OCI-LY1 (cell line): ENCODE data around the gene METTL8.
A peak's percentile ranks its signal among the peaks of the same experiment; 100 is the strongest.

Experiments used
- H2AFZ ChIP-seq: fragments of 200-600 bp; sonication (generic), shearing (Covaris generic); 2 replicates; pipeline ENCODE4 v1.6.0; 2014; ENCODE audit warnings: antibody characterized with exemption, mild to moderate bottlenecking, low read length
- H3F3A ChIP-seq: fragments of 200-600 bp; sonication (generic), shearing (Covaris generic); 2 replicates; pipeline ENCODE4 v1.6.0; 2014; ENCODE audit warnings: mild to moderate bottlenecking, antibody characterized with exemption, low read length, moderate library complexity; ENCODE audit not compliant: insufficient read depth
- H3K27ac ChIP-seq: fragments of 200-600 bp; sonication (generic); 2 replicates; pipeline ENCODE4 v1.5.1; 2014; ENCODE audit warnings: low read length, mixed run types, mild to moderate bottlenecking, low read depth; ENCODE audit not compliant: poor library complexity, severe bottlenecking
- H3K27me3 ChIP-seq: fragments of 200-600 bp; sonication (generic); 2 replicates; pipeline ENCODE4 v1.6.0; 2014; ENCODE audit warnings: antibody characterized with exemption, mild to moderate bottlenecking, low read length, moderate library complexity; ENCODE audit not compliant: insufficient read depth
- H3K36me3 ChIP-seq: fragments of 200-600 bp; sonication (generic); 2 replicates; pipeline ENCODE4 v1.6.1; 2014; ENCODE audit warnings: mild to moderate bottlenecking, antibody characterized with exemption, low read length, moderate library complexity, mixed read lengths; ENCODE audit not compliant: insufficient read depth
- H3K4me1 ChIP-seq: fragments of 200-600 bp; sonication (generic); 2 replicates; pipeline ENCODE4 v1.5.1; 2014; ENCODE audit warnings: mild to moderate bottlenecking, low read length, moderate library complexity; ENCODE audit not compliant: insufficient read depth, severe bottlenecking
- H3K4me2 ChIP-seq: fragments of 200-600 bp; sonication (generic), shearing (Covaris generic); 2 replicates; pipeline ENCODE4 v1.6.1; 2014; ENCODE audit warnings: low read length
- H3K4me3 ChIP-seq: fragments of 200-600 bp; sonication (generic); 2 replicates; pipeline ENCODE4 v1.5.1; 2014; ENCODE audit warnings: low read length, low read depth, mild to moderate bottlenecking, mixed read lengths; ENCODE audit not compliant: poor library complexity, severe bottlenecking
- H3K79me2 ChIP-seq: fragments of 200-600 bp; shearing (Covaris generic); 2 replicates; pipeline ENCODE4 v1.6.1; 2016; ENCODE audit warnings: mixed run types, low read length, mixed read lengths; ENCODE audit not compliant: insufficient read depth
- H3K9ac ChIP-seq: fragments of 200-600 bp; sonication (generic), shearing (Covaris generic); 2 replicates; pipeline ENCODE4 v1.6.1; 2014; ENCODE audit warnings: mild to moderate bottlenecking, low read length, mixed read lengths
- H3K9me2 ChIP-seq: fragments of 200-600 bp; sonication (generic), shearing (Covaris generic); 2 replicates; pipeline ENCODE4 v1.6.1; 2014; ENCODE audit warnings: low read depth, mild to moderate bottlenecking, low read length, mixed read lengths
- H3K9me3 ChIP-seq: fragments of 200-600 bp; shearing (Covaris generic); 2 replicates; pipeline ENCODE4 v1.6.1; 2014; ENCODE audit warnings: low read length, mixed read lengths
- H4K20me1 ChIP-seq: fragments of 200-600 bp; sonication (generic), shearing (Covaris generic); 2 replicates; pipeline ENCODE4 v1.6.0; 2016; ENCODE audit warnings: mild to moderate bottlenecking, low read length; ENCODE audit not compliant: insufficient read depth
- EZH2 ChIP-seq: fragments of 200-600 bp; sonication (generic), shearing (Covaris generic); IDR thresholded peaks from 2 replicates; pipeline ENCODE4 v1.8.0; 2017; ENCODE audit warnings: borderline replicate concordance, mixed run types, mild to moderate bottlenecking, antibody characterized with exemption, low read length, moderate library complexity, mixed read lengths
- TF ChIP-seq, protein P1 (sequence below): fragments of 200-600 bp; sonication (generic), shearing (Covaris generic); IDR thresholded peaks from 2 replicates; pipeline ENCODE4 v1.5.1; 2017; ENCODE audit warnings: mild to moderate bottlenecking, antibody characterized with exemption, low read length, moderate library complexity, mixed read lengths

METTL8 gene

DNA sequence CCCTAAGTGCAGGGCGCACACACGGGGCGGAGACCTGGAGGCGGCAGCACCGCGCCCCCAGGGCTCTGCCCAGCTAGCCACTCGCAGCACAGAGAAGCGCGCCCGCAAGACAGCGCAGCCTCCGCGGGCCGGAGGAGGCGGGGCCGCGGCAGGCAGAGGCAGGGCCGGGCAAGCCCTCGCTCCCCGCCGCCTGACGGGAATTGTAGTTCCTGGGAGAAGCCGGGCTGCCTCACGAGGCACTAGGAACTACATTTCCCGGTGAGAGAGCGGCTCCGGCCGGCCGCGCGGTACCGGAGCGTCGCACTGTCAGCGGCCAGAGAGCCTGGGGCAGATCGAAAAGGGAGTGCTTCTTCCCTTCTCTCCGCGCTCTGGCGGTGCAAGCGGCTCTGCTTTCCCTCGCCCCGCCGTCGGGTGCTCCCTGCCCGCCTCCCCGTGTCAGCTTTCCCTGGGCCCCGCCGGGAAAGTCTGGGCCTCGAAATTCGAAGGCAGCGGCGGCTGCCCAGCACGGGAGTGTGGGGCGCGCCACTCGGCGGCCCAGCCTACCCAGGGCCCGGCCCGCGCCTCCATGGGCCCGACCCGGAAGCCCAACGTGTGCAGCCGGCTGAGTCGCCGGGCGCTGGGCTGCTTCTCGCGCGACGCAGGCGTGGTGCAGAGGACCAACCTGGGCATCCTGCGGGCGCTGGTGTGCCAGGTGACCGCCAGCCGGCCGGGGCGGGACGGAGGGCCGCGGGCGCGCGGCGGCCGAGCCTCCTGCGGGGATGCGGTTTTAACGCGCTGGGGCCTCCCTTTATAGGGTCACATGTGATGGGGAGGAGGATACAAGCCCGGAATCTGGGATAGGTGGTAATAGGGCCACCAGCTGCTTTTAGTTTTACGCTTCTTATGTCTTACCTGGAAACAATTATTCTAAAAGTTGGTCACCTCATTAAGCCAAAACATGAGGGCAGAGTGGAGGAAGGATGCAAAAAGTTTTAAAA, 511 bp upstream of the METTL8 start, which contains the start of gene DCAF17:
TSS of gene DCAF17 (plus strand) at position 214 of the 977 bp plus-strand sequence. CDS start at position 566, 352 bp downstream.
- TF ChIP-seq, protein P1, sequence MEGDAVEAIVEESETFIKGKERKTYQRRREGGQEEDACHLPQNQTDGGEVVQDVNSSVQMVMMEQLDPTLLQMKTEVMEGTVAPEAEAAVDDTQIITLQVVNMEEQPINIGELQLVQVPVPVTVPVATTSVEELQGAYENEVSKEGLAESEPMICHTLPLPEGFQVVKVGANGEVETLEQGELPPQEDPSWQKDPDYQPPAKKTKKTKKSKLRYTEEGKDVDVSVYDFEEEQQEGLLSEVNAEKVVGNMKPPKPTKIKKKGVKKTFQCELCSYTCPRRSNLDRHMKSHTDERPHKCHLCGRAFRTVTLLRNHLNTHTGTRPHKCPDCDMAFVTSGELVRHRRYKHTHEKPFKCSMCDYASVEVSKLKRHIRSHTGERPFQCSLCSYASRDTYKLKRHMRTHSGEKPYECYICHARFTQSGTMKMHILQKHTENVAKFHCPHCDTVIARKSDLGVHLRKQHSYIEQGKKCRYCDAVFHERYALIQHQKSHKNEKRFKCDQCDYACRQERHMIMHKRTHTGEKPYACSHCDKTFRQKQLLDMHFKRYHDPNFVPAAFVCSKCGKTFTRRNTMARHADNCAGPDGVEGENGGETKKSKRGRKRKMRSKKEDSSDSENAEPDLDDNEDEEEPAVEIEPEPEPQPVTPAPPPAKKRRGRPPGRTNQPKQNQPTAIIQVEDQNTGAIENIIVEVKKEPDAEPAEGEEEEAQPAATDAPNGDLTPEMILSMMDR: no peak
- TF ChIP-seq EZH2: no peak
- H3K79me2 ChIP-seq: peaks cover 16% of the 10 kb centered on the region
- no peaks in the 10 kb centered on the region for H3K27me3 ChIP-seq

DNA sequence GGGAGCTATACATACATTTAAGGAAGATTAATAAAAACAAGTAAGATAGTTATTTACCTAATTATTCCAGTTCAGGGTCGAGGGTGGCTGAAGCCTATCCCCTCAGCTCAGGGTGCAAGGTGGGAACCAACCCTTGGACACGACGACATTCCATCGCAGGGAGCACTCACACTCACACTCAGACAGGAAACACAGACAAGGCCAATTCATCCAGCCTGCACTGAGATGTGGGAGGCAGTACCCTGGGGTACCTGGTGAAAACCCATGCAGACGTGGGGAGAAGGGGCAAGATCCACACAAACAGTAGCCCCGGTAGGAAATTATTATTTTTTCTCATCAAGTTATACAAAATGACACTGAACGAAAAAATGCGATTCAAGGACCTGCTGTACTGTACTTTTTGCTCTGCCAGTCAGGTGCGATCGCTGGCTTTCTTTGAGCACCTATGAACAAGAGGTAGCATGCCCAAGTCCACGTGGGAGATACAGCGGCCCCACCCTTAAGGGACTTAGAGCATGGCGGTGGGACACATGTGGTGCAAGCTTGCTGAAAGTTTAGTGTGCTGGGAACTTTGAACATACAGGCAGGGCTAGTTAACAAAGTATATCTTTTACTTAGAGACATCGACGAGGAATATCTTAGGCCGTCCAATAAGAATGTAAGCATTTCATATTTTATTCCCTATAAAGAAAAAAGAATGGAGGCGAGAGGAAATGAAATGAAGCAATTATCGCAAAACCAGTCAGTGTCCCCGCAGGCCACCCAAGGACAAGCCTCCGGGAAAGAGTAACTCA, 624 bp downstream of the METTL8 start:
- Histone ChIP-seq H3F3A (0 out of 2 replicates have a peak, but pooled peaks cover 1% of the 10 kb centered on the region), H4K20me1 (no peaks in the 10 kb centered on the region), H2AFZ (no peak overlapping the region), H3K27ac (peak overlapping the region; percentile 73), H3K9ac (peak overlapping the region; percentile 79), H3K4me3 (peak overlapping the region; percentile 67), H3K4me2 (peak overlapping the region; percentile 86), H3K36me3 (peaks cover 53% of the 10 kb centered on the region), H3K9me3 (peaks cover 16% of the 10 kb centered on the region), H3K27me3 (no peaks in the 10 kb centered on the region), H3K79me2 (peaks cover 25% of the 10 kb centered on the region), H3K4me1 (peaks cover 27% of the 10 kb centered on the region), H3K9me2 (no peaks in the 10 kb centered on the region)
- TF ChIP-seq, protein P1: no peak
- TF ChIP-seq EZH2: no peak

More for the DNA sequence above, 511 bp upstream of the METTL8 start, which contains the start of gene DCAF17:
- Histone ChIP-seq H3K9me3 (peaks cover 11% of the 10 kb centered on the region), H2AFZ (no peak within 1 kb of the TSS), H3K4me1 (peaks cover 27% of the 10 kb centered on the region), H3K36me3 (peaks cover 57% of the 10 kb centered on the region), H3K27ac (peak within 1 kb of the TSS; percentile 84), H3F3A (no peaks in the 10 kb centered on the region), H3K4me3 (peak within 1 kb of the TSS; percentile 67), H3K9me2 (no peaks in the 10 kb centered on the region), H4K20me1 (no peaks in the 10 kb centered on the region), H3K4me2 (peak within 1 kb of the TSS; percentile 86), H3K9ac (peak within 1 kb of the TSS; percentile 79)

DNA sequence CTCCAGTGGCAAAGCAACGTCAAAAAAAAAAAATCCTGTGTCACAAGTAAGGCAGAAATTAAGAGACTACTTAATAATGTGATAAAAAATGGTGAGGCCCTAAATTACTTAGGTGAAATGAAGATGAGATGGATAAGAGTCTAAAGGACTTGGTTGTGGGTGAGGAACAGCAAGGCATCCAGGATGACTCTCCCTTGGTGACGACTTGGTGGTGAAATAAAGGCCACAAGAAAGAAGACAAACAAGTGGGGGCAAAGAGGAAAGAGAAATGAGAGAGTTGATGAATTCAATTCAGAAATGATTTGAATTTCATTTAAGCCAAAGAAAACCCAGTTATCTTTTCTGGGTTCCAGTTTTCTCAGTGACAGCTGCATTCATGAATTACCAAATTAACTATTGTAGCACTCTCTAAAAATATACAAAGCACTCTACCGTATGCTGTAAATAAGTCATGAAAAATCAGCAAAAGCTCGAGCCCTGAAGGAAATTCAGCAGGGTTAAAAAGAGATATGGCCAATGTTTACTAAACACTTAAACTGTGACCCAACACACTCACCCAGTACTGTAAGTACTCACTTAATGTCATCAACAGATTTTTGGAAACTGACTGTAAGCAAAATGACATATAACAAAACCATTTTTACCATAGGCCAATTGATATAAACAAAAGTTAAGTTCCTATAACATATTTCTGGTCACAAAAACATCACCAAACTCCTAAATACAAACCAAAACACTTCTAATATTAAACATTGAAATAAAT, 1.4 kb downstream of the METTL8 start:
- no peak for TF ChIP-seq EZH2
- H3K4me1 ChIP-seq: peaks cover 27% of the 10 kb centered on the region
- peak overlapping the region; percentile 79 for H3K9ac ChIP-seq
- no peaks in the 10 kb centered on the region for H3K27me3 ChIP-seq
- peak overlapping the region; percentile 86 for H3K4me2 ChIP-seq
- peaks cover 25% of the 10 kb centered on the region for H3K79me2 ChIP-seq
- peaks cover 45% of the 10 kb centered on the region for H3K36me3 ChIP-seq
- peak overlapping the region; percentile 73 for H3K27ac ChIP-seq
- 0 out of 2 replicates have a peak, but pooled peaks cover 6% of the 10 kb centered on the region for H3F3A ChIP-seq
- no peaks in the 10 kb centered on the region for H4K20me1 ChIP-seq
- H3K9me2 ChIP-seq: no peaks in the 10 kb centered on the region
- peak overlapping the region; percentile 67 for H3K4me3 ChIP-seq
- no peak overlapping the region for H2AFZ ChIP-seq
- H3K9me3 ChIP-seq: peaks cover 18% of the 10 kb centered on the region
